WTC11 (cell line): ENCODE data around the gene PLP2. TPM values are rescaled to one million over a fixed set of nuclear protein-coding genes. Genes with fewer than 3 reads are reported as not detected.
A peak's percentile ranks its signal among the peaks of the same experiment; 100 is the strongest.

ENCODE experiments used
- ATAC-seq: fragments of 200-7000 bp; cut with Tn5 transposase; 2 replicates; pipeline ENCODE4 v1.10.0; 2021; ENCODE audit warnings: mild to moderate bottlenecking, moderate library complexity
- CTCF ChIA-PET: fragments of 300-600 bp; sonication (Branson Sonifier 250); formaldehyde crosslinking; loops from one replicate; lab custom pipeline; 2021; ENCODE audit warnings: antibody characterized with exemption; lab: Charles Lee
- POLR2A ChIA-PET: fragments of 350-600 bp; sonication (Branson Sonifier 250); formaldehyde crosslinking; loops from one replicate; lab custom pipeline; 2021; ENCODE audit warnings: antibody characterized with exemption; lab: Charles Lee
- DNase-seq: peaks from one replicate; pipeline ENCODE4 v3.0.0; 2021; ENCODE audit warnings: low spot score
- H3K27ac Mint-ChIP-seq: 2 replicates; pipeline ENCODE4 v1.8.0; 2021; ENCODE audit warnings: mixed read lengths
- H3K27me3 Mint-ChIP-seq: 2 replicates; pipeline ENCODE4 v1.8.0; 2021; ENCODE audit warnings: low read depth, mild to moderate bottlenecking, moderate library complexity, mixed read lengths
- H3K36me3 Mint-ChIP-seq: 2 replicates; pipeline ENCODE4 v1.8.0; 2021; ENCODE audit warnings: mixed read lengths
- H3K4me1 Mint-ChIP-seq: 2 replicates; pipeline ENCODE4 v1.8.0; 2022; ENCODE audit warnings: mixed read lengths
- H3K4me3 Mint-ChIP-seq: 2 replicates; pipeline ENCODE4 v1.8.0; 2021; ENCODE audit warnings: mild to moderate bottlenecking, moderate library complexity, mixed read lengths
- H3K9me3 Mint-ChIP-seq: 2 replicates; pipeline ENCODE4 v1.8.0; 2021; ENCODE audit warnings: mixed read lengths
- EMX1 ChIP-seq: fragments of 250-450 bp; sonication (Bioruptor Pico); IDR thresholded peaks from 2 replicates; pipeline ENCODE4 v1.8.0; 2021; ENCODE audit warnings: mild to moderate bottlenecking
- GTF2I ChIP-seq: fragments of 250-450 bp; sonication (Bioruptor Pico); conservative IDR thresholded peaks from 2 replicates; pipeline ENCODE4 v1.4.0; 2021; ENCODE audit warnings: mild to moderate bottlenecking
- KAT7 ChIP-seq: sonication (generic); formaldehyde crosslinking; IDR thresholded peaks from 2 replicates; pipeline ENCODE4 v1.8.1; 2023; ENCODE audit warnings: missing genetic modification reagents, mild to moderate bottlenecking, borderline replicate concordance
- NFATC4 ChIP-seq: fragments of 250-450 bp; sonication (Bioruptor Pico); IDR thresholded peaks from 2 replicates; pipeline ENCODE4 v1.9.0; 2021; ENCODE audit warnings: mild to moderate bottlenecking
- OVOL2 ChIP-seq: fragments of 250-450 bp; sonication (Bioruptor Pico); IDR thresholded peaks from 2 replicates; pipeline ENCODE4 v1.9.0; 2021; ENCODE audit warnings: mild to moderate bottlenecking, borderline replicate concordance
- RORB ChIP-seq: fragments of 250-450 bp; sonication (Bioruptor Pico); IDR thresholded peaks from 2 replicates; pipeline ENCODE4 v1.9.0; 2021; ENCODE audit warnings: mild to moderate bottlenecking
- ZNF416 ChIP-seq: fragments of 250-450 bp; sonication (Bioruptor Pico); IDR thresholded peaks from 2 replicates; pipeline ENCODE4 v1.9.0; 2021; ENCODE audit warnings: mild to moderate bottlenecking, inconsistent platforms
- ZNF423 ChIP-seq: fragments of 250-450 bp; sonication (Bioruptor Pico); IDR thresholded peaks from 2 replicates; pipeline ENCODE4 v2.1.2; 2022; ENCODE audit warnings: mild to moderate bottlenecking, moderate library complexity
- total RNA-seq: library from RNA; stranded (reverse); gene quantifications from 3 replicates; pipeline ENCODE4 v1.2.3, GENCODE V29; 2021
- TF ChIP-seq, protein P1 (sequence below): fragments of 200-600 bp; IDR thresholded peaks from 2 replicates; pipeline ENCODE4 v1.8.0; 2022; ENCODE audit warnings: antibody characterized with exemption
- TF ChIP-seq, protein P2 (sequence below): sonication (generic); formaldehyde crosslinking; IDR thresholded peaks from 2 replicates; pipeline ENCODE4 v1.8.0; 2023; ENCODE audit warnings: missing genetic modification reagents
- TF ChIP-seq, protein P3 (sequence below): sonication (generic); formaldehyde crosslinking; conservative IDR thresholded peaks from 2 replicates; pipeline ENCODE4 v1.8.1; 2022; ENCODE audit warnings: mild to moderate bottlenecking, missing genetic modification reagents
- TF ChIP-seq, protein P4 (sequence below): sonication (generic); formaldehyde crosslinking; IDR thresholded peaks from 2 replicates; pipeline ENCODE4 v1.8.1; 2023; ENCODE audit warnings: mild to moderate bottlenecking, missing genetic modification reagents, borderline replicate concordance
- TF ChIP-seq, protein P5 (sequence below): sonication (generic); formaldehyde crosslinking; IDR thresholded peaks from 2 replicates; pipeline ENCODE4 v1.8.1; 2022; ENCODE audit warnings: mild to moderate bottlenecking, missing genetic modification reagents, moderate library complexity, borderline replicate concordance
- TF ChIP-seq, protein P6 (sequence below): sonication (generic); formaldehyde crosslinking; IDR thresholded peaks from 2 replicates; pipeline ENCODE4 v1.8.0; 2022; ENCODE audit warnings: missing genetic modification reagents

The PLP2 gene
- total RNA-seq, 1 experiment from 2014 or later: 12.4 TPM

DNA sequence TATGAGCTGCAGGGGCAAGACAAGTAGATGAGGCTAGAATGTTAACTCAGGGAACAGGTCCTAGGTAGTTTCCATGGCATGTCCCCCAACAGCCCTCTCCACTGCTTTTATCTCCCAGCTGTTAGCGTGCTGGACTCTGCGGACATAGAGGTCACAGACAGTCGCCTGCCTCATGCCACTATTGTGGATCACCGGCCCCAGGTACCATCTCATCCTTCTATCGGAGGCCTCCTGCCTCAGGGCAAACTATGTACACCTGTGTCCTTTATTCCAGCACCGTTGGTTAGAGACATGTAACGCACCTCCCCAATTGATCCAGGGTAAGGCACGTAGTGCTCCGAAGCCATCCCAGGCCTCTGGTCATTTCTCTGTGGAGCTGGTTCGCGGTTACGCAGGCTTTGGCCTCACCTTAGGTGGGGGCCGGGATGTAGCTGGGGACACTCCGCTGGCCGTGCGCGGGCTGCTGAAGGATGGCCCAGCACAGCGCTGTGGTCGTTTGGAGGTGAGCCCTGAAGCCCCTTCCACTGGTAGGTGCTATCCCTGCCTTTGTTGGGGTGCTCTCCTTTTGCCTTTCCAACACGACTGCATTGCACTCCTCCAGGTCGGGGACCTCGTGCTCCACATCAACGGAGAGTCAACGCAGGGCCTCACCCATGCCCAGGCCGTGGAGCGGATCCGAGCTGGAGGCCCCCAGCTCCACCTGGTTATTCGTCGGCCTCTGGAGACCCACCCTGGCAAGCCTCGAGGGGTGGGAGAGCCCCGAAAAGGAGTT is 6.9 kb upstream of the PLP2 start:
- TF ChIP-seq RORB (CRISPR knock-in tag) (no peak), ZNF416 (CRISPR knock-in tag) (no peak), OVOL2 (no peak), ZNF423 (CRISPR knock-in tag) (no peak), NFATC4 (no peak), GTF2I (no peak), KAT7 (CRISPR knock-in tag) (no peak), EMX1 (CRISPR knock-in tag) (no peak)
- TF ChIP-seq, protein P1, sequence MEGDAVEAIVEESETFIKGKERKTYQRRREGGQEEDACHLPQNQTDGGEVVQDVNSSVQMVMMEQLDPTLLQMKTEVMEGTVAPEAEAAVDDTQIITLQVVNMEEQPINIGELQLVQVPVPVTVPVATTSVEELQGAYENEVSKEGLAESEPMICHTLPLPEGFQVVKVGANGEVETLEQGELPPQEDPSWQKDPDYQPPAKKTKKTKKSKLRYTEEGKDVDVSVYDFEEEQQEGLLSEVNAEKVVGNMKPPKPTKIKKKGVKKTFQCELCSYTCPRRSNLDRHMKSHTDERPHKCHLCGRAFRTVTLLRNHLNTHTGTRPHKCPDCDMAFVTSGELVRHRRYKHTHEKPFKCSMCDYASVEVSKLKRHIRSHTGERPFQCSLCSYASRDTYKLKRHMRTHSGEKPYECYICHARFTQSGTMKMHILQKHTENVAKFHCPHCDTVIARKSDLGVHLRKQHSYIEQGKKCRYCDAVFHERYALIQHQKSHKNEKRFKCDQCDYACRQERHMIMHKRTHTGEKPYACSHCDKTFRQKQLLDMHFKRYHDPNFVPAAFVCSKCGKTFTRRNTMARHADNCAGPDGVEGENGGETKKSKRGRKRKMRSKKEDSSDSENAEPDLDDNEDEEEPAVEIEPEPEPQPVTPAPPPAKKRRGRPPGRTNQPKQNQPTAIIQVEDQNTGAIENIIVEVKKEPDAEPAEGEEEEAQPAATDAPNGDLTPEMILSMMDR: no peak
- TF ChIP-seq, protein P2, sequence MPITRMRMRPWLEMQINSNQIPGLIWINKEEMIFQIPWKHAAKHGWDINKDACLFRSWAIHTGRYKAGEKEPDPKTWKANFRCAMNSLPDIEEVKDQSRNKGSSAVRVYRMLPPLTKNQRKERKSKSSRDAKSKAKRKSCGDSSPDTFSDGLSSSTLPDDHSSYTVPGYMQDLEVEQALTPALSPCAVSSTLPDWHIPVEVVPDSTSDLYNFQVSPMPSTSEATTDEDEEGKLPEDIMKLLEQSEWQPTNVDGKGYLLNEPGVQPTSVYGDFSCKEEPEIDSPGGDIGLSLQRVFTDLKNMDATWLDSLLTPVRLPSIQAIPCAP (CRISPR knock-in tag): no peak
- TF ChIP-seq, protein P3, sequence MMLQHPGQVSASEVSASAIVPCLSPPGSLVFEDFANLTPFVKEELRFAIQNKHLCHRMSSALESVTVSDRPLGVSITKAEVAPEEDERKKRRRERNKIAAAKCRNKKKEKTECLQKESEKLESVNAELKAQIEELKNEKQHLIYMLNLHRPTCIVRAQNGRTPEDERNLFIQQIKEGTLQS (CRISPR knock-in tag): no peak
- TF ChIP-seq, protein P4, sequence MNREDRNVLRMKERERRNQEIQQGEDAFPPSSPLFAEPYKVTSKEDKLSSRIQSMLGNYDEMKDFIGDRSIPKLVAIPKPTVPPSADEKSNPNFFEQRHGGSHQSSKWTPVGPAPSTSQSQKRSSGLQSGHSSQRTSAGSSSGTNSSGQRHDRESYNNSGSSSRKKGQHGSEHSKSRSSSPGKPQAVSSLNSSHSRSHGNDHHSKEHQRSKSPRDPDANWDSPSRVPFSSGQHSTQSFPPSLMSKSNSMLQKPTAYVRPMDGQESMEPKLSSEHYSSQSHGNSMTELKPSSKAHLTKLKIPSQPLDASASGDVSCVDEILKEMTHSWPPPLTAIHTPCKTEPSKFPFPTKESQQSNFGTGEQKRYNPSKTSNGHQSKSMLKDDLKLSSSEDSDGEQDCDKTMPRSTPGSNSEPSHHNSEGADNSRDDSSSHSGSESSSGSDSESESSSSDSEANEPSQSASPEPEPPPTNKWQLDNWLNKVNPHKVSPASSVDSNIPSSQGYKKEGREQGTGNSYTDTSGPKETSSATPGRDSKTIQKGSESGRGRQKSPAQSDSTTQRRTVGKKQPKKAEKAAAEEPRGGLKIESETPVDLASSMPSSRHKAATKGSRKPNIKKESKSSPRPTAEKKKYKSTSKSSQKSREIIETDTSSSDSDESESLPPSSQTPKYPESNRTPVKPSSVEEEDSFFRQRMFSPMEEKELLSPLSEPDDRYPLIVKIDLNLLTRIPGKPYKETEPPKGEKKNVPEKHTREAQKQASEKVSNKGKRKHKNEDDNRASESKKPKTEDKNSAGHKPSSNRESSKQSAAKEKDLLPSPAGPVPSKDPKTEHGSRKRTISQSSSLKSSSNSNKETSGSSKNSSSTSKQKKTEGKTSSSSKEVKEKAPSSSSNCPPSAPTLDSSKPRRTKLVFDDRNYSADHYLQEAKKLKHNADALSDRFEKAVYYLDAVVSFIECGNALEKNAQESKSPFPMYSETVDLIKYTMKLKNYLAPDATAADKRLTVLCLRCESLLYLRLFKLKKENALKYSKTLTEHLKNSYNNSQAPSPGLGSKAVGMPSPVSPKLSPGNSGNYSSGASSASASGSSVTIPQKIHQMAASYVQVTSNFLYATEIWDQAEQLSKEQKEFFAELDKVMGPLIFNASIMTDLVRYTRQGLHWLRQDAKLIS: no peak
- TF ChIP-seq, protein P5, sequence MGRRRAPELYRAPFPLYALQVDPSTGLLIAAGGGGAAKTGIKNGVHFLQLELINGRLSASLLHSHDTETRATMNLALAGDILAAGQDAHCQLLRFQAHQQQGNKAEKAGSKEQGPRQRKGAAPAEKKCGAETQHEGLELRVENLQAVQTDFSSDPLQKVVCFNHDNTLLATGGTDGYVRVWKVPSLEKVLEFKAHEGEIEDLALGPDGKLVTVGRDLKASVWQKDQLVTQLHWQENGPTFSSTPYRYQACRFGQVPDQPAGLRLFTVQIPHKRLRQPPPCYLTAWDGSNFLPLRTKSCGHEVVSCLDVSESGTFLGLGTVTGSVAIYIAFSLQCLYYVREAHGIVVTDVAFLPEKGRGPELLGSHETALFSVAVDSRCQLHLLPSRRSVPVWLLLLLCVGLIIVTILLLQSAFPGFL (CRISPR knock-in tag): no peak
- TF ChIP-seq, protein P6, sequence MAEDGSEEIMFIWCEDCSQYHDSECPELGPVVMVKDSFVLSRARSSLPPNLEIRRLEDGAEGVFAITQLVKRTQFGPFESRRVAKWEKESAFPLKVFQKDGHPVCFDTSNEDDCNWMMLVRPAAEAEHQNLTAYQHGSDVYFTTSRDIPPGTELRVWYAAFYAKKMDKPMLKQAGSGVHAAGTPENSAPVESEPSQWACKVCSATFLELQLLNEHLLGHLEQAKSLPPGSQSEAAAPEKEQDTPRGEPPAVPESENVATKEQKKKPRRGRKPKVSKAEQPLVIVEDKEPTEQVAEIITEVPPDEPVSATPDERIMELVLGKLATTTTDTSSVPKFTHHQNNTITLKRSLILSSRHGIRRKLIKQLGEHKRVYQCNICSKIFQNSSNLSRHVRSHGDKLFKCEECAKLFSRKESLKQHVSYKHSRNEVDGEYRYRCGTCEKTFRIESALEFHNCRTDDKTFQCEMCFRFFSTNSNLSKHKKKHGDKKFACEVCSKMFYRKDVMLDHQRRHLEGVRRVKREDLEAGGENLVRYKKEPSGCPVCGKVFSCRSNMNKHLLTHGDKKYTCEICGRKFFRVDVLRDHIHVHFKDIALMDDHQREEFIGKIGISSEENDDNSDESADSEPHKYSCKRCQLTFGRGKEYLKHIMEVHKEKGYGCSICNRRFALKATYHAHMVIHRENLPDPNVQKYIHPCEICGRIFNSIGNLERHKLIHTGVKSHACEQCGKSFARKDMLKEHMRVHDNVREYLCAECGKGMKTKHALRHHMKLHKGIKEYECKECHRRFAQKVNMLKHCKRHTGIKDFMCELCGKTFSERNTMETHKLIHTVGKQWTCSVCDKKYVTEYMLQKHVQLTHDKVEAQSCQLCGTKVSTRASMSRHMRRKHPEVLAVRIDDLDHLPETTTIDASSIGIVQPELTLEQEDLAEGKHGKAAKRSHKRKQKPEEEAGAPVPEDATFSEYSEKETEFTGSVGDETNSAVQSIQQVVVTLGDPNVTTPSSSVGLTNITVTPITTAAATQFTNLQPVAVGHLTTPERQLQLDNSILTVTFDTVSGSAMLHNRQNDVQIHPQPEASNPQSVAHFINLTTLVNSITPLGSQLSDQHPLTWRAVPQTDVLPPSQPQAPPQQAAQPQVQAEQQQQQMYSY: no peak
- H3K4me3 Mint-ChIP-seq: peak overlapping the region; percentile 78
- DNase-seq (no peak), ATAC-seq (no peak)
- H3K27me3 Mint-ChIP-seq: peaks cover 61% of the 10 kb centered on the region
- POLR2A ChIA-PET: no interaction called here
- peak overlapping the region; percentile 93; the same call in 1 of the 2 replicates for H3K27ac Mint-ChIP-seq
- H3K4me1 Mint-ChIP-seq: peaks cover 13% of the 10 kb centered on the region
- H3K36me3 Mint-ChIP-seq: no peaks in the 10 kb centered on the region
- no peaks in the 10 kb centered on the region for H3K9me3 Mint-ChIP-seq
- CTCF ChIA-PET: interaction anchor here (1.4 kb wide), 1 partner anchor 15 kb away, joined by 5 read pairs; no protein-coding TSS in a partner anchor
